A549 (cell line): ENCODE measurements around the gene DNAJC8. TPM values are rescaled to one million over a fixed set of nuclear protein-coding genes. Genes with fewer than 3 reads are reported as not detected.

Source experiments
- ATAC-seq, 2 experiments: fragments of 200-7000 bp in 1 of 2; fragments of >200 bp in 1 of 2; cut with Nextera tagmentation in 1 of 2; cut with Tn5 transposase in 1 of 2; 3 replicates each; pipeline versions ENCODE4 v1.8.0 to v1.9.1; 2018 to 2020; ENCODE audit warnings: mild to moderate bottlenecking in 1 of 2, moderate library complexity in 1 of 2
- CTCF ChIA-PET: fragments of 300-600 bp; sonication (Branson Sonifier 250); formaldehyde crosslinking; extraction: SDS; loops from one replicate; lab custom pipeline; 2021; ENCODE audit warnings: antibody characterized with exemption, inconsistent platforms; lab: Yijun Ruan, JAX
- POLR2A ChIA-PET: fragments of 350-600 bp; formaldehyde crosslinking; extraction: SDS; loops from one replicate; lab custom pipeline; 2021; ENCODE audit warnings: antibody characterized with exemption, inconsistent platforms; lab: Yijun Ruan, JAX
- DNase-seq, 2 experiments: peaks; one replicate each; pipeline versions ENCODE4 v3.0.0 to v3.0.0-alpha.2; 2011 to 2016; ENCODE audit warnings: low read depth in 1 of 2, low spot score in 1 of 2
- FAIRE-seq: peaks from 2 replicates; lab custom pipeline; 2011; peaks lifted over from hg19 to GRCh38; lab: Jason Lieb, UNC
- H3K27ac ChIP-seq, 2 experiments: fragments of >200 bp; sonication (Bioruptor Twin); formaldehyde crosslinking; 3 replicates each; pipeline ENCODE4 v1.5.1; 2016 to 2017
- H3K4me1 ChIP-seq: fragments of >200 bp; sonication (Bioruptor Twin); formaldehyde crosslinking; 3 replicates; pipeline ENCODE4 v1.6.1; 2016
- H3K4me2 ChIP-seq: fragments of >200 bp; sonication (Bioruptor Twin); formaldehyde crosslinking; 3 replicates; pipeline ENCODE4 v1.6.1; 2016
- H3K4me3 ChIP-seq: fragments of >200 bp; sonication (Bioruptor Twin); formaldehyde crosslinking; 3 replicates; pipeline ENCODE4 v1.5.1; 2016
- H3K9me3 ChIP-seq: fragments of >200 bp; sonication (Bioruptor Twin); formaldehyde crosslinking; 3 replicates; pipeline ENCODE4 v1.6.1; 2016
- BHLHE40 ChIP-seq: IDR thresholded peaks from 2 replicates; pipeline ENCODE4 v1.6.1; 2012; ENCODE audit warnings: low read depth, low read length, inconsistent platforms
- CBX2 ChIP-seq: fragments of 200-600 bp; sonication (generic); IDR thresholded peaks from 2 replicates; pipeline ENCODE4 v1.6.1; 2016; ENCODE audit warnings: low read depth, mild to moderate bottlenecking, borderline replicate concordance
- CEBPB ChIP-seq, 2 experiments: fragments of >200 bp in 1 of 2; sonication (Bioruptor Twin) in 1 of 2; formaldehyde crosslinking in 1 of 2; IDR thresholded peaks; 2 replicates each; pipeline ENCODE4 v1.6.1; 2012 to 2016
- CHD2 ChIP-seq: fragments of 150-350 bp; IDR thresholded peaks from 2 replicates; pipeline ENCODE4 v1.6.1; 2014; ENCODE audit warnings: low read length; ENCODE audit not compliant: partially characterized antibody
- CHD4 ChIP-seq: fragments of 200-600 bp; sonication (generic); IDR thresholded peaks from 2 replicates; pipeline ENCODE4 v1.6.1; 2016; ENCODE audit warnings: antibody characterized with exemption, mild to moderate bottlenecking, borderline replicate concordance
- E2F6 ChIP-seq: IDR thresholded peaks from 2 replicates; pipeline ENCODE4 v1.6.1; 2012; ENCODE audit warnings: low read depth, borderline replicate concordance
- ELK1 ChIP-seq: fragments of 150-350 bp; IDR thresholded peaks from 2 replicates; pipeline ENCODE4 v1.6.1; 2014; ENCODE audit warnings: low read depth, mild to moderate bottlenecking, low read length
- GATA3 ChIP-seq: IDR thresholded peaks from 2 replicates; pipeline ENCODE4 v1.6.1; 2012; ENCODE audit warnings: borderline replicate concordance
- HOXB5 ChIP-seq: fragments of 250-450 bp; sonication (Bioruptor Pico); IDR thresholded peaks from 2 replicates; pipeline ENCODE4 v1.5.0; 2020; ENCODE audit warnings: mild to moderate bottlenecking, moderate library complexity
- JUNB ChIP-seq: fragments of >200 bp; sonication (Bioruptor Twin); formaldehyde crosslinking; IDR thresholded peaks from 2 replicates; pipeline ENCODE4 v1.6.1; 2016
- KDM5A ChIP-seq: fragments of 200-600 bp; sonication (generic); IDR thresholded peaks from 2 replicates; pipeline ENCODE4 v1.6.1; 2016; ENCODE audit warnings: antibody characterized with exemption, mild to moderate bottlenecking
- MAX ChIP-seq: IDR thresholded peaks from 2 replicates; pipeline ENCODE4 v1.6.1; 2012
- MYC ChIP-seq: IDR thresholded peaks from 2 replicates; pipeline ENCODE4 v1.6.1; 2012; ENCODE audit warnings: mild to moderate bottlenecking, inconsistent platforms, low read length, improper control_type of control experiment, borderline replicate concordance
- NFE2L2 ChIP-seq: fragments of 150-350 bp; conservative IDR thresholded peaks from 2 replicates; pipeline ENCODE4 v1.6.1; 2014; ENCODE audit warnings: low read length
- PHF8 ChIP-seq: fragments of 200-600 bp; sonication (generic); IDR thresholded peaks from 2 replicates; pipeline ENCODE4 v1.6.1; 2016; ENCODE audit warnings: low read depth, mild to moderate bottlenecking, antibody characterized with exemption, moderate library complexity, borderline replicate concordance
- RAD21 ChIP-seq, 2 experiments: fragments of >200 bp in 1 of 2; sonication (Bioruptor Twin) in 1 of 2; formaldehyde crosslinking in 1 of 2; IDR thresholded peaks in 1 of 2; conservative IDR thresholded peaks in 1 of 2; 2 replicates in 1 of 2; 3 replicates in 1 of 2; pipeline ENCODE4 v1.6.1; 2012 to 2018; ENCODE audit warnings: inconsistent platforms in 1 of 2
- REST ChIP-seq: fragments of 200-600 bp; sonication (generic); IDR thresholded peaks from 2 replicates; pipeline ENCODE4 v1.6.1; 2016; ENCODE audit warnings: antibody characterized with exemption, mild to moderate bottlenecking, moderate library complexity
- SMC3 ChIP-seq: fragments of >200 bp; sonication (Bioruptor Twin); formaldehyde crosslinking; IDR thresholded peaks from 3 replicates; pipeline ENCODE4 v1.6.1; 2018; ENCODE audit warnings: inconsistent platforms
- SREBF2 ChIP-seq: fragments of 450-650 bp; IDR thresholded peaks from 2 replicates; pipeline ENCODE4 v1.6.1; 2014; ENCODE audit warnings: mild to moderate bottlenecking, moderate library complexity
- USF2 ChIP-seq: fragments of 450-650 bp; IDR thresholded peaks from 2 replicates; pipeline ENCODE4 v1.6.1; 2014; ENCODE audit warnings: antibody characterized with exemption
- ZSCAN20 ChIP-seq: fragments of 250-450 bp; sonication (Bioruptor Pico); IDR thresholded peaks from 2 replicates; pipeline ENCODE4 v1.8.0; 2022; ENCODE audit warnings: mild to moderate bottlenecking, moderate library complexity
- WGBS: methylation state at CpG from one replicate; pipeline ENCODE4 v1.1.6; 2017; ENCODE audit errors: missing lambda C conversion rate; 5-methylcytosine and 5-hydroxymethylcytosine counted together
- polyA plus RNA-seq, 4 experiments: library from polyadenylated mRNA; depleted of rRNA in 3 of 4; stranded (reverse); fragments of >200 nt; fragmentation: RNase III in 1 of 4; extraction: RNeasy Plus Mini Kit Qiagen cat#74134 plus additional on column Dnase treatment in 1 of 4; gene quantifications; 2 replicates in 3 of 4; 3 replicates in 1 of 4; pipeline ENCODE4 v1.2.3, GENCODE V29; 2011 to 2017

The DNAJC8 gene
- polyA plus RNA-seq, 2 of the 4 experiments (the other 2 are of a cell fraction) = 87.3 to 93.7 TPM

GRCh38 chr1:28159680-28160079 lies 73.1 kb downstream of the DNAJC8 start:
- CTCF ChIA-PET = no interaction called here
- no peak for DNase-seq
- WGBS = 90% methylated on average over 7 of the region's 7 CpGs
- FAIRE-seq = no peak
- H3K4me3 ChIP-seq = no peak overlapping the region
- H3K9me3 ChIP-seq = no peaks in the 10 kb centered on the region
- TF ChIP-seq SREBF2 = no peak
- TF ChIP-seq CHD4 = no peak
- TF ChIP-seq HOXB5 (CRISPR knock-in tag) = no peak
- TF ChIP-seq SMC3 = no peak
- no peak for TF ChIP-seq E2F6
- H3K27ac ChIP-seq = no peak overlapping the region
- ATAC-seq = no peak
- H3K4me2 ChIP-seq = no peak overlapping the region
- POLR2A ChIA-PET = no interaction called here
- H3K4me1 ChIP-seq = no peaks in the 10 kb centered on the region

- FAIRE-seq = no peak
- no peak overlapping the region for H3K27ac ChIP-seq
- ChIA-PET POLR2A (no interaction called here), CTCF (no interaction called here)
- no peak for ATAC-seq
- H3K9me3 ChIP-seq = no peaks in the 10 kb centered on the region
- H3K4me3 ChIP-seq = no peak overlapping the region
- no peaks in the 10 kb centered on the region for H3K4me1 ChIP-seq
- no peak overlapping the region for H3K4me2 ChIP-seq
- DNase-seq = no peak
- 77% methylated on average over 4 of the region's 4 CpGs for WGBS
- peak; percentile 57; the same call in 1 of the 2 replicates for TF ChIP-seq USF2
- TF ChIP-seq RAD21 (conservative IDR thresholded peaks at IDR 0.05 in 1 of 2, IDR thresholded peaks at IDR 0.05 in 1 of 2) = no peak
These were observed 73.6 kb downstream of the DNAJC8 start for GRCh38 chr1:28159243-28159642.

- Histone ChIP-seq H3K4me3 (no peak overlapping the region), H3K9me3 (no peaks in the 10 kb centered on the region), H3K4me2 (no peak overlapping the region), H3K27ac (no peak overlapping the region), H3K4me1 (peaks cover 7% of the 10 kb centered on the region)
- POLR2A ChIA-PET = no interaction called here
- CTCF ChIA-PET = no interaction called here
- no peak for ATAC-seq
- WGBS = 93% methylated on average over 8 of the region's 8 CpGs
- TF ChIP-seq JUNB (no peak), GATA3 (no peak), MYC (no peak), RAD21 (conservative IDR thresholded peaks at IDR 0.05 in 1 of 2, IDR thresholded peaks at IDR 0.05 in 1 of 2) (no peak)
- no peak for FAIRE-seq
- no peak for DNase-seq
These were observed 74.9 kb downstream of the DNAJC8 start for GRCh38 chr1:28157894-28158293.

GRCh38 chr1:28156821-28157220 lies 76.0 kb downstream of the DNAJC8 start:
- WGBS = 100% methylated on average over 2 of the region's 4 CpGs
- no peak for ATAC-seq
- CTCF ChIA-PET = no interaction called here
- no peak overlapping the region for H3K4me3 ChIP-seq
- POLR2A ChIA-PET = interaction anchor here (0.6 kb wide), 1 partner anchor 104 kb away, joined by 5 read pairs; no protein-coding TSS in a partner anchor
- H3K27ac ChIP-seq = no peak overlapping the region
- TF ChIP-seq CEBPB (IDR thresholded peaks at IDR 0.05) (no peak), PHF8 (no peak), CBX2 (no peak), CHD2 (no peak)
- FAIRE-seq = no peak
- no peaks in the 10 kb centered on the region for H3K9me3 ChIP-seq
- no peak for DNase-seq
- no peak overlapping the region for H3K4me2 ChIP-seq
- H3K4me1 ChIP-seq = peaks cover 11% of the 10 kb centered on the region

- H3K4me1 ChIP-seq = peaks cover 11% of the 10 kb centered on the region
- ChIA-PET POLR2A (no interaction called here), CTCF (interaction anchor here (1.1 to 1.2 kb wide), 2 partner anchors 43 to 53 kb away, joined by 3 to 4 read pairs; no protein-coding TSS in a partner anchor)
- FAIRE-seq (no peak), ATAC-seq (no peak), DNase-seq (no peak)
- H3K4me3 ChIP-seq = no peak overlapping the region
- no peak overlapping the region for H3K27ac ChIP-seq
- no peak overlapping the region for H3K4me2 ChIP-seq
- WGBS = 93% methylated on average over 4 of the region's 4 CpGs
- H3K9me3 ChIP-seq = no peaks in the 10 kb centered on the region
- TF ChIP-seq BHLHE40 (no peak), CHD4 (no peak), NFE2L2 (no peak), ZSCAN20 (no peak), KDM5A (no peak), REST (no peak), SMC3 (no peak), GATA3 (no peak), MAX (no peak), ELK1 (no peak)
These were observed 77.2 kb downstream of the DNAJC8 start for GRCh38 chr1:28155628-28156027.
